Upper lobe of right lung (tissue), 1 donor: Measurements from ENCODE around the gene PDZK1IP1. TPM values are rescaled to one million over a fixed set of nuclear protein-coding genes. Genes with fewer than 3 reads are reported as not detected.
"Not testable (repeated sequence)": the region's sequence is repeated elsewhere in the genome, so short reads cannot be mapped to it uniquely, and the experiment has no call there.

Experiments used
- ATAC-seq: fragments of 200-7000 bp; cut with Tn5 transposase; one replicate; pipeline ENCODE4 v1.9.1; 2020; ENCODE audit warnings: mild to moderate bottlenecking, moderate library complexity
- DNase-seq: peaks from one replicate; pipeline ENCODE4 v3.0.0-alpha.2; 2020
- H3K27ac ChIP-seq: fragments of 200-600 bp; one replicate; pipeline ENCODE4 v1.8.0; 2022
- H3K27me3 ChIP-seq: fragments of 200-600 bp; one replicate; pipeline ENCODE4 v1.8.0; 2022; ENCODE audit warnings: mild to moderate bottlenecking
- H3K36me3 ChIP-seq: fragments of 200-600 bp; one replicate; pipeline ENCODE4 v1.8.0; 2022
- H3K4me1 ChIP-seq: fragments of 200-600 bp; one replicate; pipeline ENCODE4 v1.8.0; 2022
- H3K4me3 ChIP-seq: fragments of 200-600 bp; one replicate; pipeline ENCODE4 v1.8.0; 2022; ENCODE audit warnings: mild to moderate bottlenecking
- H3K9me3 ChIP-seq: fragments of 200-600 bp; one replicate; pipeline ENCODE4 v1.8.0; 2022
- CTCF ChIP-seq: fragments of 200-600 bp; IDR thresholded peaks from one replicate; pipeline ENCODE4 v1.8.0; 2022; ENCODE audit warnings: antibody characterized with exemption
- intact Hi-C: fragments of 100-400 bp; cut with DNase I; formaldehyde crosslinking; loops from one replicate; pipeline ENCODE4 v1.11.0; 2022
- total RNA-seq: library from RNA; stranded (reverse); fragmentation: NEBNext Ultra II Directional; extraction: Animal tissue kit (Norgen Biotek cat#: 25700); gene quantifications from one replicate; pipeline ENCODE4 v1.2.1, GENCODE V29; 2021
- donor health status: DM: no; HTN: yes; CAD: no; lungs with severe emphysema.

PDZK1IP1 gene
- total RNA-seq, 1 donor from 2014 or later: 41.2 TPM

- DNase-seq: no peak
- no peaks in the 10 kb centered on the region for H3K9me3 ChIP-seq
- peaks cover under 1% of the 10 kb centered on the region for H3K4me1 ChIP-seq
- no peaks in the 10 kb centered on the region for H3K36me3 ChIP-seq
- no peak for TF ChIP-seq CTCF
- intact Hi-C loops: loop anchor here (10.0 kb wide), 1 partner anchor 67 kb away; no protein-coding TSS in a partner anchor
- H3K27me3 ChIP-seq: no peaks in the 10 kb centered on the region
- H3K27ac ChIP-seq: no peak overlapping the region
- H3K4me3 ChIP-seq: no peak overlapping the region
- no peak for ATAC-seq
Observed at GRCh38 chr1:47198214-47198613, 8.4 kb upstream of the PDZK1IP1 start.

GRCh38 chr1:47196622-47197021 is 6.8 kb upstream of the PDZK1IP1 start:
- ATAC-seq (no peak), DNase-seq (peak; percentile 60)
- intact Hi-C loops: loop anchor here (10.0 kb wide), 1 partner anchor 68 kb away; no protein-coding TSS in a partner anchor
- Histone ChIP-seq H3K9me3 (no peaks in the 10 kb centered on the region), H3K4me1 (peaks cover 16% of the 10 kb centered on the region), H3K36me3 (no peaks in the 10 kb centered on the region), H3K4me3 (no peak overlapping the region), H3K27ac (no peak overlapping the region), H3K27me3 (no peaks in the 10 kb centered on the region)
- TF ChIP-seq CTCF: no peak

GRCh38 chr1:47195981-47196380 is 6.1 kb upstream of the PDZK1IP1 start:
- H3K4me3 ChIP-seq, H3K27me3 ChIP-seq, H3K9me3 ChIP-seq, DNase-seq, ATAC-seq, H3K36me3 ChIP-seq, H3K27ac ChIP-seq: not testable (repeated sequence)
- intact Hi-C loops: loop anchor here (10.0 kb wide), 1 partner anchor 69 kb away; no protein-coding TSS in a partner anchor
- H3K4me1 ChIP-seq: peaks cover 19% of the 10 kb centered on the region

GRCh38 chr1:47194311-47194710 is 4.5 kb upstream of the PDZK1IP1 start:
- DNase-seq: no peak

GRCh38 chr1:47193496-47193895 is 3.7 kb upstream of the PDZK1IP1 start:
- H3K27me3 ChIP-seq, H3K4me3 ChIP-seq, ATAC-seq, H3K9me3 ChIP-seq, H3K36me3 ChIP-seq, H3K27ac ChIP-seq, DNase-seq: not testable (repeated sequence)
- intact Hi-C loops: loop anchor here (10.0 kb wide), 1 partner anchor 71 kb away; no protein-coding TSS in a partner anchor
- H3K4me1 ChIP-seq: peaks cover 35% of the 10 kb centered on the region

More at GRCh38 chr1:47194311-47194710, 4.5 kb upstream of the PDZK1IP1 start:
- no peak for ATAC-seq
- no peak for TF ChIP-seq CTCF
- Histone ChIP-seq H3K36me3 (no peaks in the 10 kb centered on the region), H3K4me1 (peaks cover 35% of the 10 kb centered on the region), H3K27ac (no peak overlapping the region), H3K9me3 (no peaks in the 10 kb centered on the region), H3K4me3 (no peak overlapping the region), H3K27me3 (no peaks in the 10 kb centered on the region)
- intact Hi-C loops: loop anchor here (10.0 kb wide), 1 partner anchor 70 kb away; no protein-coding TSS in a partner anchor

- H3K9me3 ChIP-seq: no peaks in the 10 kb centered on the region
- H3K36me3 ChIP-seq: no peaks in the 10 kb centered on the region
- no peaks in the 10 kb centered on the region for H3K27me3 ChIP-seq
- ATAC-seq: peak; percentile 70
- peak; percentile 85 for DNase-seq
- no peak overlapping the region for H3K4me3 ChIP-seq
- intact Hi-C loops: loop anchor here (10.0 kb wide), 1 partner anchor 72 kb away; no protein-coding TSS in a partner anchor
- peak overlapping the region; percentile 42 for H3K27ac ChIP-seq
- peak; percentile 95 for TF ChIP-seq CTCF
- H3K4me1 ChIP-seq: peaks cover 35% of the 10 kb centered on the region
Observed at GRCh38 chr1:47192458-47193384, 2.9 kb upstream of the PDZK1IP1 start.
